ENCODE results near the gene UBN1.
"Not testable (repeated sequence)": the region's sequence is repeated elsewhere in the genome, so short reads cannot be mapped to it uniquely, and the experiment has no call there.

Gene UBN1

GRCh38 chr16:4894276-4895150 is 47.2 kb downstream of the UBN1 start:
- no peaks in the 10 kb centered on the region for H3K4me1 Mint-ChIP-seq (ENCODE audit: low read depth)
- no peak overlapping the region for H3K4me3 Mint-ChIP-seq
- DNase-seq = no peak
- no peaks in the 10 kb centered on the region for H3K36me3 Mint-ChIP-seq (ENCODE audit: low read depth)
- no peaks in the 10 kb centered on the region for H3K27me3 Mint-ChIP-seq
- no peaks in the 10 kb centered on the region for H3K9me3 Mint-ChIP-seq
- no peak overlapping the region for H3K27ac Mint-ChIP-seq

- Mint-ChIP-seq H3K27ac (no peak overlapping the region), H3K4me1 (ENCODE audit: low read depth) (no peaks in the 10 kb centered on the region), H3K36me3 (ENCODE audit: low read depth) (no peaks in the 10 kb centered on the region), H3K4me3 (no peak overlapping the region), H3K9me3 (no peaks in the 10 kb centered on the region), H3K27me3 (no peaks in the 10 kb centered on the region)
- no peak for DNase-seq
Measured at GRCh38 chr16:4895366-4895765, 48.1 kb downstream of the UBN1 start.

DNA sequence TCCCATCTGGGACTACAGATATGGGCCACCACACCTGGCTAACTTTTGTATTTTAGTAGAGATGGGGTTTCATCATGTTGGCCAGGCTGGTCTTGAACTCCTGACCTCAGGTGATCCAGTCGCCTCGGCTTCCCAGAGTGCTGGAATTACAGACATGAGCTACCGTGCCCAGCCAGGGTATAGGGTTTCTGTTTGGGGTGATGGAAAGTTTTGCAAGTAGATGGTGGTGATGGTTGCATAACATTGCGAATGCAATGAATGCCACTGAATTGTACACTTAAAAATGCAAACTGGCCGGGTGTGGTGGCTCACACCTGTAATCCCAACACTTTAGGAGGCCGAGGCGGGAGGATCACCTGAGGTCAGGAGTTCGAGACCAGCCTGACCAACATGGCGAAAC is 49.5 kb downstream of the UBN1 start:
- H3K27me3 Mint-ChIP-seq; H3K4me1 Mint-ChIP-seq (ENCODE audit: low read depth); H3K27ac Mint-ChIP-seq; H3K9me3 Mint-ChIP-seq; H3K4me3 Mint-ChIP-seq; H3K36me3 Mint-ChIP-seq (ENCODE audit: low read depth); DNase-seq: not testable (repeated sequence)

DNA sequence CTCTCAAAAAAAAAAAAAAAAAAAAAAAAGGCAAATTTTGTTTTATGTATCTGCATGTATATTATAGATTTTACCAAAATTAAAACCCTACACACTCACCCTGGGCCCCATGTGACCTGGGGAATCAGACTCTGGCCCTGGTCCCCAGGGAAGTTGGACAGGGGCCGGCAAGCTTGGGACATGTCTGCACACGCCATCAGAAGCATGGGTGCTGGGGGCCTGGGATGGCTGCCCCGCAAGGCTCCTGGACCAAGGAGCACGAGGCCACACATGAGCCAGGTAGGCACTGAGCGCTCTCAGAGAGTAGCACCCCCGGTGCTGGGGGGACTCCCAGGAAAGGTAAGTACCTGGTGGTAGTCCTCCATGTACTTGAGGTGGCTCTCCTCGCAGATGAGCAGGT is 50.0 kb downstream of the UBN1 start:
- Mint-ChIP-seq H3K36me3 (ENCODE audit: low read depth) (no peaks in the 10 kb centered on the region), H3K27ac (no peak overlapping the region), H3K27me3 (peaks cover 2% of the 10 kb centered on the region), H3K4me3 (no peak overlapping the region), H3K9me3 (no peaks in the 10 kb centered on the region), H3K4me1 (ENCODE audit: low read depth) (no peaks in the 10 kb centered on the region)
- no peak for DNase-seq

- H3K36me3 Mint-ChIP-seq (ENCODE audit: low read depth) = no peaks in the 10 kb centered on the region
- H3K9me3 Mint-ChIP-seq = no peaks in the 10 kb centered on the region
- DNase-seq = no peak
- peaks cover 8% of the 10 kb centered on the region for H3K27me3 Mint-ChIP-seq
- H3K27ac Mint-ChIP-seq = no peak overlapping the region
- H3K4me1 Mint-ChIP-seq (ENCODE audit: low read depth) = no peaks in the 10 kb centered on the region
- H3K4me3 Mint-ChIP-seq = no peak overlapping the region
Measured at GRCh38 chr16:4898811-4899473, 51.7 kb downstream of the UBN1 start.

DNA sequence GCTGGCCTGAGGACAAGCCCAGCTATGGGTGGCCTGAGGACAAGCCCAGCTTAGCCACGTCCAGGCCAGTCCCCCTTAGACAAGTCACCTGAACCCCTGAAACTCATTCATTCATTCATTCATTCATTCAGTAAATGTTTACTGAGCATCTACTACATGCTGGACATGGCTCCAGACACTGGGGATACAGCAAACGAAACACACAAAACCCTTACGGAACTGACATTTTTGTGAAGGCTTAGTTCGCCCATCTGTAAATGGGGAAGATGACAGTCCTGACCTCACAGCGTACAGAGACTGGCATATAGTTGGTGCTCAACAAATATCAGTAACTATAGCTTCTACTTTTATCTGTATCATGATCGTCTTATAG is 52.2 kb downstream of the UBN1 start:
- Mint-ChIP-seq H3K27me3 (peaks cover 8% of the 10 kb centered on the region), H3K27ac (no peak overlapping the region), H3K36me3 (ENCODE audit: low read depth) (no peaks in the 10 kb centered on the region), H3K4me3 (no peak overlapping the region), H3K4me1 (ENCODE audit: low read depth) (no peaks in the 10 kb centered on the region), H3K9me3 (no peaks in the 10 kb centered on the region)
- no peak for DNase-seq

- DNase-seq = no peak
- Mint-ChIP-seq H3K4me3 (no peak overlapping the region), H3K9me3 (no peaks in the 10 kb centered on the region), H3K4me1 (ENCODE audit: low read depth) (no peaks in the 10 kb centered on the region), H3K27me3 (peaks cover 8% of the 10 kb centered on the region), H3K27ac (no peak overlapping the region), H3K36me3 (ENCODE audit: low read depth) (no peaks in the 10 kb centered on the region)
Measured at GRCh38 chr16:4900036-4900435, 52.8 kb downstream of the UBN1 start.

DNA sequence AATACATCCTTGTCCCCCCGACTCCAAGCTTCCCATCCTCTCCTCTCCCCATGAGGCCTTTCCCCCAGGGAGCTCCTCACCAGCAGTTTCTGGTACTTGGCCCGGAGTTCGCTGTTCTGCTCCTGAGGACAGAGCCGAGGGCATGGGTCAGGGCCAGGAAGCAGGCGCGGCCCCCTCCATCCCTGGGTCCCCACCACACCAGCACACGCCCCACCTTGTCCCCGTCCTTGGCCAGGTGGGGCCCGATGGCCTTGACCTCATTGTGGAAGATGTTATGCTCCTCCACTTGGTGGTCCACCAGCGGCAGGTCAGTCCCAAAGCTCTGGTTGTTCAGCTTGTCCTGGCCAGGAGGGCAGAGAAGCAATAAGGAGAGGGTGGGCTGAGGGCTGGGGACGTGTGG is 53.5 kb downstream of the UBN1 start:
- no peak for DNase-seq
- H3K9me3 Mint-ChIP-seq = no peaks in the 10 kb centered on the region
- H3K36me3 Mint-ChIP-seq (ENCODE audit: low read depth) = no peaks in the 10 kb centered on the region
- H3K27me3 Mint-ChIP-seq = peaks cover 8% of the 10 kb centered on the region
- H3K4me3 Mint-ChIP-seq = no peak overlapping the region
- H3K4me1 Mint-ChIP-seq (ENCODE audit: low read depth) = no peaks in the 10 kb centered on the region
- H3K27ac Mint-ChIP-seq = no peak overlapping the region

- Mint-ChIP-seq H3K9me3 (no peaks in the 10 kb centered on the region), H3K4me3 (no peak overlapping the region), H3K4me1 (ENCODE audit: low read depth) (no peaks in the 10 kb centered on the region), H3K27ac (no peak overlapping the region), H3K36me3 (ENCODE audit: low read depth) (no peaks in the 10 kb centered on the region), H3K27me3 (peaks cover 8% of the 10 kb centered on the region)
- DNase-seq = no peak
Measured at GRCh38 chr16:4902038-4902437, 54.8 kb downstream of the UBN1 start.

- Mint-ChIP-seq H3K36me3 (ENCODE audit: low read depth) (no peaks in the 10 kb centered on the region), H3K27me3 (peaks cover 8% of the 10 kb centered on the region), H3K27ac (no peak overlapping the region), H3K4me1 (ENCODE audit: low read depth) (no peaks in the 10 kb centered on the region), H3K4me3 (no peak overlapping the region), H3K9me3 (no peaks in the 10 kb centered on the region)
- DNase-seq = no peak
Measured at GRCh38 chr16:4904108-4904941, 57.0 kb downstream of the UBN1 start.

DNA sequence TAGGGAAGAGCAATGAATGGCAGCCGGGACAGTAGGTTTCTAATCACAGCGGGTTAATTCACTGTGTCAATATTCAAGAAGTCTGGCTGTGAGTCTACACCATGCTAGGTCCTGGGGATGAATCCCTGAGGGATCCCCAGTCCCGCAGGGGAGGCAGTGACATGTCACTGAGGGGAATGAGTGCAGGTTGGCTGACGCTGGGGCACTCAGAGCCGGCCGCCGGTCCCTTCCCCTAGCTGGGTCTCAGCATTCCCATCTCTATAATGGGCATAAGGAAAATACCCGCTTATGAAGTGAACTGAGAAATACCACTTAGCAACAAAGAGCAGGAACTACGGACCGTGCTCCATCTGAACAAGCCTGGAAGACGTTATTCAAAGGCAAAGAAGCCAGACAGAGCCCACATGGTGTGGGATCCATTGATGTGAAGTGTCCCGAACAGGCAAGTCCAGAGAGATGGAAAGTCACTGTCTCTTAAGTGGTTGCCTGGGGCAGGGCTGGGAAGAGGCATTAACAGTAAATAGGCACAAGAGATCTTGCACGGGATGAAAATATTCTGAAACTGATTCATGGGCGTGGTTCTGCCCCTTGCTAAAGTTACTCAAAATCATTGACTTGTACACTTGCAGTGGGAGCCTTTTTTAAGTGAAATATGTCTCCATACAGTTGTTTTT is 57.8 kb downstream of the UBN1 start:
- DNase-seq = no peak
- H3K36me3 Mint-ChIP-seq (ENCODE audit: low read depth) = no peaks in the 10 kb centered on the region
- no peaks in the 10 kb centered on the region for H3K4me1 Mint-ChIP-seq (ENCODE audit: low read depth)
- no peak overlapping the region for H3K27ac Mint-ChIP-seq
- no peak overlapping the region for H3K4me3 Mint-ChIP-seq
- peaks cover 8% of the 10 kb centered on the region for H3K27me3 Mint-ChIP-seq
- H3K9me3 Mint-ChIP-seq = no peaks in the 10 kb centered on the region

- H3K36me3 Mint-ChIP-seq (ENCODE audit: low read depth) = no peaks in the 10 kb centered on the region
- no peaks in the 10 kb centered on the region for H3K9me3 Mint-ChIP-seq
- DNase-seq = no peak
- no peaks in the 10 kb centered on the region for H3K4me1 Mint-ChIP-seq (ENCODE audit: low read depth)
- H3K27ac Mint-ChIP-seq = no peak overlapping the region
- no peak overlapping the region for H3K4me3 Mint-ChIP-seq
- H3K27me3 Mint-ChIP-seq = no peaks in the 10 kb centered on the region
Measured at GRCh38 chr16:4908854-4909401, 61.6 kb downstream of the UBN1 start.

GRCh38 chr16:4909825-4910224 is 62.5 kb downstream of the UBN1 start:
- H3K27ac Mint-ChIP-seq = no peak overlapping the region
- H3K4me1 Mint-ChIP-seq (ENCODE audit: low read depth) = no peaks in the 10 kb centered on the region
- H3K27me3 Mint-ChIP-seq = no peaks in the 10 kb centered on the region
- no peak for DNase-seq
- H3K4me3 Mint-ChIP-seq = no peak overlapping the region
- H3K9me3 Mint-ChIP-seq = no peaks in the 10 kb centered on the region
- H3K36me3 Mint-ChIP-seq (ENCODE audit: low read depth) = no peaks in the 10 kb centered on the region

DNA sequence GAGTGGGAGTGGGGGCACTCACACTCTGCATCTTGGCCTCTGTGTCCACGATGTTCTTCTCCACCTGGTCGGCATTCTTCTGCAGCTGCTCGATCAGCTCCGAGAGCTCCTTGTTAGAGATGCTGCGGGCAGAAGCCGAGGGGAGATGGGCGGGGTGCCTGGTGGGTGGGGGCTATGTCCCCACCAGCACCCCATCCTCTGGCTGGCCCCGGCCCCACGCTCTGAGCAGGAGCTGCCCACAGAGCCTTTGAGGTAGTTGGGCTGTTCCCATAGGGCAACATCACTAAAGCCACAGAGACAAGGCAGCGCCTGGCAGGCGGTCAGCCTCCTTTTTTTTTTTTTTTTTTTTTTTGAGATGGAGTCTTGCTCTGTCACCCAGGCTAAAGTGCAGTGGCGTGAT is 63.5 kb downstream of the UBN1 start:
- H3K4me1 Mint-ChIP-seq (ENCODE audit: low read depth) = no peaks in the 10 kb centered on the region
- no peaks in the 10 kb centered on the region for H3K36me3 Mint-ChIP-seq (ENCODE audit: low read depth)
- no peak overlapping the region for H3K27ac Mint-ChIP-seq
- no peaks in the 10 kb centered on the region for H3K9me3 Mint-ChIP-seq
- H3K4me3 Mint-ChIP-seq = no peak overlapping the region
- DNase-seq = no peak
- no peaks in the 10 kb centered on the region for H3K27me3 Mint-ChIP-seq
